Keratinocyte (primary cell): ENCODE measurements around the gene STKLD1. TPM values are rescaled to one million over a fixed set of nuclear protein-coding genes. Genes with fewer than 3 reads are reported as not detected.
A peak's percentile ranks its signal among the peaks of the same experiment; 100 is the strongest.
"Not testable (repeated sequence)": the region's sequence is repeated elsewhere in the genome, so short reads cannot be mapped to it uniquely, and the experiment has no call there.

Experiments used
- DNase-seq: peaks from one replicate; pipeline ENCODE4 v3.0.0-alpha.2; 2011; ENCODE audit warnings: low read depth, missing footprints, low spot score
- FAIRE-seq: peaks from 2 replicates; lab custom pipeline; 2011; peaks lifted over from hg19 to GRCh38; lab: Jason Lieb, UNC
- H2AFZ ChIP-seq: 2 replicates; pipeline ENCODE4 v1.6.0; 2012; ENCODE audit warnings: low read length, control low read depth, inconsistent platforms; ENCODE audit not compliant: control insufficient read depth
- H3K27ac ChIP-seq: 2 replicates; pipeline ENCODE4 v1.5.1; 2011; ENCODE audit warnings: low read length; ENCODE audit not compliant: control insufficient read depth, insufficient read depth
- H3K27me3 ChIP-seq: 3 replicates; pipeline ENCODE4 v1.6.0; 2011; ENCODE audit warnings: low read length; ENCODE audit not compliant: control insufficient read depth, insufficient read depth; ENCODE audit errors: extremely low read depth
- H3K36me3 ChIP-seq, 2 experiments: 2 replicates in 1 of 2; 3 replicates in 1 of 2; pipeline ENCODE4 v1.5.1; 2011; ENCODE audit warnings: low read length in 2 of 2, mild to moderate bottlenecking in 1 of 2; ENCODE audit not compliant: control insufficient read depth in 2 of 2, insufficient read depth in 2 of 2; ENCODE audit errors: extremely low read depth in 1 of 2
- H3K4me1 ChIP-seq: 3 replicates; pipeline ENCODE4 v1.5.1; 2011; ENCODE audit warnings: low read length; ENCODE audit not compliant: control insufficient read depth, insufficient read depth; ENCODE audit errors: extremely low read depth
- H3K4me2 ChIP-seq: 3 replicates; pipeline ENCODE4 v1.6.0; 2011; ENCODE audit warnings: low read depth, low read length; ENCODE audit not compliant: control insufficient read depth, insufficient read depth; ENCODE audit errors: extremely low read depth
- H3K4me3 ChIP-seq, 3 experiments: fragments of 200-600 bp in 1 of 3; sonication (generic) in 1 of 3; 2 replicates in 2 of 3; 3 replicates in 1 of 3; pipeline ENCODE4 v1.5.1; 2011 to 2016; ENCODE audit warnings: low read length in 3 of 3, mild to moderate bottlenecking in 3 of 3, control low read depth in 2 of 3, inconsistent platforms in 1 of 3, low read depth in 1 of 3, mixed read lengths in 1 of 3, mixed run types in 1 of 3, moderate library complexity in 1 of 3; ENCODE audit not compliant: control insufficient read depth in 2 of 3, insufficient read depth in 2 of 3; ENCODE audit errors: extremely low read depth in 1 of 3
- H3K79me2 ChIP-seq: 2 replicates; pipeline ENCODE4 v1.6.0; 2012; ENCODE audit warnings: low read length; ENCODE audit not compliant: control insufficient read depth, insufficient read depth
- H3K9ac ChIP-seq: 3 replicates; pipeline ENCODE4 v1.6.0; 2011; ENCODE audit warnings: low read length; ENCODE audit not compliant: control insufficient read depth, insufficient read depth; ENCODE audit errors: extremely low read depth
- H3K9me1 ChIP-seq: 3 replicates; pipeline ENCODE4 v1.6.0; 2011; ENCODE audit warnings: low read length; ENCODE audit not compliant: control insufficient read depth, insufficient read depth; ENCODE audit errors: extremely low read depth
- H3K9me3 ChIP-seq: 2 replicates; pipeline ENCODE4 v1.5.1; 2012; ENCODE audit warnings: low read depth, low read length; ENCODE audit not compliant: control insufficient read depth
- H4K20me1 ChIP-seq: 3 replicates; pipeline ENCODE4 v1.6.0; 2011; ENCODE audit warnings: low read length; ENCODE audit not compliant: control insufficient read depth, insufficient read depth; ENCODE audit errors: extremely low read depth
- CTCF ChIP-seq, 3 experiments: IDR thresholded peaks in 1 of 3; conservative IDR thresholded peaks in 1 of 3; optimal IDR thresholded peaks in 1 of 3; 2 replicates in 2 of 3; 3 replicates in 1 of 3; pipeline versions ENCODE3 to v1.5.1; 2011; ENCODE audit warnings: low read length in 3 of 3, mild to moderate bottlenecking in 3 of 3, moderate library complexity in 2 of 3, control low read depth in 1 of 3, inconsistent platforms in 1 of 3; ENCODE audit not compliant: insufficient read depth in 2 of 3; ENCODE audit errors: extremely low read depth in 1 of 3
- EZH2 ChIP-seq: IDR thresholded peaks from one replicate; pipeline ENCODE4 v1.6.1; 2012; ENCODE audit warnings: inconsistent platforms, mild to moderate bottlenecking, low read length, moderate library complexity
- dilution Hi-C: fragments of 300-500 bp; cut with MboI; formaldehyde crosslinking; loops from one replicate; pipeline ENCODE4 v1.7.0; 2020; ENCODE audit warnings: low sequenced_read_pairs; ENCODE audit not compliant: extremely low pct_ligation_motif_present
- polyA plus RNA-seq, 5 experiments: library from polyadenylated mRNA; depleted of rRNA in 3 of 5; stranded (reverse) in 3 of 5; stranded (forward) in 1 of 5; unstranded in 1 of 5; fragments of >200 nt; gene quantifications; 1 replicate in 1 of 5; 2 replicates in 3 of 5; 3 replicates in 1 of 5; pipeline versions ENCODE4 v1.2.1 to v1.2.3, GENCODE V29; 2011 to 2012; ENCODE audit warnings: missing spikeins in 2 of 5, low read depth in 1 of 5, low replicate concordance in 1 of 5

Gene STKLD1
- polyA plus RNA-seq, 1 donor (not counting 4 experiments of a cell fraction or from before 2014, with no cell fraction given) = 0.77 TPM

- H3K4me3 ChIP-seq = no peak overlapping the region
- no peak overlapping the region for H2AFZ ChIP-seq
- no peaks in the 10 kb centered on the region for H3K9me3 ChIP-seq
- no peaks in the 10 kb centered on the region for H3K27me3 ChIP-seq
- H3K36me3 ChIP-seq = peaks cover 24 to 31% of the 10 kb centered on the region in 2 experiments
- dilution Hi-C loops = no loop called here
- H3K4me1 ChIP-seq = peaks cover 18% of the 10 kb centered on the region
- peak in 2 of 3 experiments; percentile 10 to 24 for TF ChIP-seq CTCF (optimal IDR thresholded peaks at IDR 0.05 in 1 of 3, IDR thresholded peaks at IDR 0.05 in 1 of 3, conservative IDR thresholded peaks at IDR 0.05 in 1 of 3; ENCODE audit: extremely low read depth in 1 of 3, insufficient read depth in 2 of 3, low read length in 3 of 3)
- TF ChIP-seq EZH2 = no peak
- no peak overlapping the region for H3K4me2 ChIP-seq
- H3K27ac ChIP-seq = no peak overlapping the region
- no peaks in the 10 kb centered on the region for H3K9me1 ChIP-seq
- H3K9ac ChIP-seq = no peak overlapping the region
- H3K79me2 ChIP-seq = peaks cover 39% of the 10 kb centered on the region
- FAIRE-seq (no peak), DNase-seq (no peak)
- no peaks in the 10 kb centered on the region for H4K20me1 ChIP-seq
Measured at GRCh38 chr9:133333566-133333965, 42.6 kb upstream of the STKLD1 start.

GRCh38 chr9:133334161-133334560 is 42.0 kb upstream of the STKLD1 start:
- FAIRE-seq = no peak
- H3K27ac ChIP-seq = peak overlapping the region; percentile 28
- dilution Hi-C loops = no loop called here
- peaks cover 24 to 31% of the 10 kb centered on the region in 2 experiments for H3K36me3 ChIP-seq
- H4K20me1 ChIP-seq = no peaks in the 10 kb centered on the region
- no peak for TF ChIP-seq EZH2
- TF ChIP-seq CTCF (optimal IDR thresholded peaks at IDR 0.05 in 1 of 3, IDR thresholded peaks at IDR 0.05 in 1 of 3, conservative IDR thresholded peaks at IDR 0.05 in 1 of 3; ENCODE audit: extremely low read depth in 1 of 3, insufficient read depth in 2 of 3, low read length in 3 of 3) = no peak
- no peaks in the 10 kb centered on the region for H3K27me3 ChIP-seq
- H3K9me1 ChIP-seq = no peaks in the 10 kb centered on the region
- H3K79me2 ChIP-seq = peaks cover 39% of the 10 kb centered on the region
- H3K9me3 ChIP-seq = no peaks in the 10 kb centered on the region
- no peak overlapping the region for H3K4me3 ChIP-seq
- H3K4me2 ChIP-seq = peak overlapping the region; percentile 96
- H3K4me1 ChIP-seq = peaks cover 18% of the 10 kb centered on the region
- no peak for DNase-seq
- no peak overlapping the region for H2AFZ ChIP-seq
- no peak overlapping the region for H3K9ac ChIP-seq

- H3K9me1 ChIP-seq, dilution Hi-C loops, H3K9me3 ChIP-seq, FAIRE-seq, H4K20me1 ChIP-seq, DNase-seq, H3K27me3 ChIP-seq, H2AFZ ChIP-seq: not testable (repeated sequence)
- H3K4me1 ChIP-seq = peaks cover 18% of the 10 kb centered on the region
- H3K9ac ChIP-seq = peak overlapping the region; percentile 80
- peak overlapping the region; percentile 76 for H3K27ac ChIP-seq
- H3K79me2 ChIP-seq = peaks cover 39% of the 10 kb centered on the region
- H3K4me3 ChIP-seq = peak overlapping the region; percentile 81 to 95 (median 82)
- H3K4me2 ChIP-seq = peak overlapping the region; percentile 96
- H3K36me3 ChIP-seq = peaks cover 28 to 38% of the 10 kb centered on the region in 2 experiments
Measured at GRCh38 chr9:133334888-133335287, 41.3 kb upstream of the STKLD1 start.
